Inflammatory macrophage treated with lipopolysaccharide for 1 hour (primary cell): ENCODE results near the gene IL2RA.
"Not testable (repeated sequence)": the region's sequence is repeated elsewhere in the genome, so short reads cannot be mapped to it uniquely, and the experiment has no call there.

Experiments
- DNase-seq, 2 donors: peaks; one replicate each; pipeline ENCODE4 v3.0.0-alpha.2; 2020 to 2022

Gene IL2RA

DNA sequence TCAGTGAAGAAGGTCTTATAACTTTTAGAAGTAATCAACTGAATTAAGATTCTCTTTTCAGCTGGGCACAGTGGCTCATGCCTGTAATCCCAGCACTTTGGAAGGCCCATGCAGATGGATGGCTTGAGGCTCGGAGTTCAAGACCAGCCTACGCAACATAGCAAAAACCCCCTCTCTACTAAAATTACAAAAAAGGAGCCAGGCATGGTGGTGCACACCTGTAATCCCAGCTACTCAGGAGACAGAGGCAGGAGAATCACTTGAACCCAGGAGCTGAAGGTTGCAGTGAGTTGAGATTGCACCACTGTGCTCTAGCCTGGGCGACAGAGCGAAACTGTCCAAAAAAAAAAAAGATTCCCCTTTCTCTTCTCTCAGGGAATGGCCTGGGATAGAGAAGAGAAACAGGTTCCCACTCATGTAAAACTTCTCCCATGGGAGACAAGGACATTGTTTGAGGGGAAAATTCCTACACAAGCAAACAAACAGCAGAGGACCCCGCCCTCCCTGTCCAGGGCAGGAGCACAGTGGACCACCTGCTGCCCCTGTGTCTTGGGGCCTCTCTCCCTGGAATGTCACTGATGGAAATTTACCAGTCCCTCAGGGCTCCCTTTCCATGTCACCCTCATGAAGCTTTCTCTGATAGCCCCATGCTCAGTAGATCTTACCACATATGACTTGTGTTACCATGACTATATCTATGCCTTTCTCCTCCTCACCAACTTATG is 5.6 kb downstream of the IL2RA start:
- no peak for DNase-seq

DNA sequence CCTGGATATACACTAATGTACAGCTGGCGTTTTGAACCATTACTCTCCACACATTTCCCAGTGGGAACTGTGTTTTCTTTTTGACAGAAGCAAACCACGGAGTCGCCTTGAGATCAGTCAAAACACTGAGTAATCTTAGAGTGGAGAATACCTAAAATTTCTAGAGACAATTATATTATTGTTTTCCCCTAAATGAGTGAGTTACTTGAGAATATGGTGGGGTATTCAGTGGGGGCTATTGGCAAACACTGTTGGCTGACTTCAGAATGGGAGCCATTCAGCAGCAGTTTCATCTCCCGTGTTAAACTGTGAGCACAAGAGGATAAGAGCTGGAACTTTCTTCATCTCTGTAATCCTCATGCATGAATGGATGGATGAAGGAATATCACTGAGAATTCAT is 6.2 kb downstream of the IL2RA start:
- DNase-seq, result no peak

DNA sequence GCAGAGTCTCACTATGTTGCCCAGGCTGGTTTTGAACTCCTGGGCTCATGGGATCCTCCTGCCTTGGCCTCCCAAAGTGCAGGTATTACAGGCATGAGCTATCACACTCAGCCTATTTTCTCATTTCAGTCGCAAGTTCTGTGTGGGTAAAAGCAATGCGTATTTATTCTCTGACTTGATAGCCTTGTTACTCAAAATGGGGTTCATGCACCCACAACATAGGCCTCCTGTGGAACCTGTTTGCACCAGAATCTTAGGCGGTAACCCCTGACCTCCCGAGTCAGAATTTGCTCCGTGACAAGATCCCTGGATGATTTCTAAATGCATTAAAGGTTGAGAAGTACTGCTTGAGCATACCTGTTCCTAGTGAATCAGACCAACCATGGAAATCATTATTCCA is 7.3 kb downstream of the IL2RA start:
- no peak for DNase-seq

DNA sequence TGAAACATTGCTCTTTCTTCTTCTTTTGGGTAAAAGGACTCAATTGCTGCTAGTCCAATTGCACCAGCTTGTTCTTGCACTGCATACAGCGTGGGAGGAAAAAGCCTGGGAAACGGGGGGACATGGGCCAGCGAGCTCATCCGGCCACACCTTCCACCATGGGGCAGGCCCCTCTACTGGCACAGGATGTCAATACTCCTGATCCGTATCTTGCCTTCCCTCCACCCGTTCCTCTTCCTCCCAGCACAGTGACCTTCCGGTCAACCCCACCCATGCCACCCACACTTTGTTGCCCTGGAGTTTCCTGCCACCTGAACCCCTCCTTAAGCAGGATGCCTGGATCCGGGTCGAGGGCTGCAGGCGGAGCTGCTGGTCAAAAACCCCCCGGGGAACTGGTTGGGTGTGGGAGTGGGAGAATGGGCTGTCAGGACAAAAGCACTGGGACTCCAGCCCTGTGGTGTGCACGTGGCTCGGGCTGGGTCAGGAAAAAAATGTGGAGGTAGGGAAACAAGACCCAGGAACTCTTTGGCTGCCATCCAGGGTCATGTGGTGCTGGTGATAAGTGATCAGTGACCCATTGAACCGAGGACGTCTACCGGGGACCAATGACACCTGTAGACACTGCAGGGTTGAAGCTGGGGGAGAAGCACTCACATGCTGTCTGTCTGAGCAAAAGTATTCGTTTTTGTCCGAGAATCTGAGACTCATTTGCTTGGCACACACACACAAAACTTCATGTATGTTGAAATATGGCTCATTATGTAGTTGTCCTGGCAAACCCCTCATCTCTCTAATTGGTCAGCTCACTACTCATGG is 8.1 kb downstream of the IL2RA start:
- peak; percentile 88 to 97 for DNase-seq

DNA sequence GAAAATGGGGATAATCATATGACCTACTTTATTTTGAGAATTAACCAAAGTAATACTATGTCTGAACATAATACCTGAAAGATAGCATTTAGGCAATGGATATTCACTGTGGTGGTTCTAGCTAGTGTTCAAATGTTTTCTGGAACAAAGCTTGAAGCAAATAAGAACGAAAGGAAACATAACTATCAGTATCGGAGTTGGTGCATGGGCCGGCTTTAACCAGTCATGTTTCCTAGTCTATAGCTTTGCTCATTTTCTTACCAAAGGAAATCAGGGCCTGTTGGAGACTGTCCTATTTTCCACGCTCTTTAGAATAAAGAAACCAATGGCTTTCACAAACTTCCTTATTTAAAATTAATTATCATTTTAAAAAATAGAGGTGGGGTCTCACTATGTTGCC is 8.9 kb downstream of the IL2RA start:
- no peak for DNase-seq

DNA sequence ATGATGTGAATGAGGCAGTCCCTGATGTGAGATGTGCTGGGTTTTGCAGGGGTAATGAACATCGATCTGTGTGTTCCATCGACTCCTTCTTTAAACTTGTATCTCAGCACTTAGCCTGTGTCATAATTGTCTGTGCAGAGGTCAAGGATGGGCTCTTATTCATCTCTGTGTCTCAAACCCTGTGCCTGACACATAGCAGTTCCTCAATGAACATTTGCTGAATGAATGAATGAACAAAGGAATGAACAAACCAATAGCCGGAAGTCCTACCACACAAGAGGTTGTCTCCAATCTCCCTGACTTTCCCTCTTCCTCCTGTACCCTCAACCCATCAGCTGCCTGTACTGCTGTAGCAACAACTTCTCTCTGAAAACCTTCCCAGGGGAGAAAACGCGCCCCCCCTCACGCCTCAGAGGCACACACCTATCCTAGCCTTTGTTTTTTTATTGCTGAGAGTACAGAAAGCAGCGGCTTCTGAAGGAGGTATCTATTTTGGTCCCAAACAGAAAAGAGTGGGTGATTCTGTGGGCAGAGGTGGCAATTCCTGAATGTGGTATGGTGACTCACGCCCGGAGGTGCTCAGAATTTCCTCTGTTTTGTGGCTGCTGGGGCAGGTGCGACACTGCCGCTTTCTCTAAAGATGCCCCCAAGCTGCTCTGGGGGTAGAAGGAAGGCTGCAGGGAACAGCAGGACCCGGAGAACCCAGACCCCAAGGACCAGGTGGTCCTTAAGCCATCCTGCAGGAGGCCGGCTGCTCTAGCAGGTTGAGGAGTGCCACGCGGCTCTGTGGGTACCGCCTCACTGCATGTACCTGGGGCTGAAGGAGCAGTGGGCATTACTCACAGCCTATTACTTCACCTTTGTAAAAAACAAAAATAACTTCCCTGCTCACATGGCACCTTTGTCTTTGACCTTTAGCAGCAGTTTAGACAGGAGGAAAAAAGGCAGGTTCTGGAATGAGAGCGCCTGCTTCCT is 9.6 kb downstream of the IL2RA start:
- peak; percentile 70 to 85 for DNase-seq

DNA sequence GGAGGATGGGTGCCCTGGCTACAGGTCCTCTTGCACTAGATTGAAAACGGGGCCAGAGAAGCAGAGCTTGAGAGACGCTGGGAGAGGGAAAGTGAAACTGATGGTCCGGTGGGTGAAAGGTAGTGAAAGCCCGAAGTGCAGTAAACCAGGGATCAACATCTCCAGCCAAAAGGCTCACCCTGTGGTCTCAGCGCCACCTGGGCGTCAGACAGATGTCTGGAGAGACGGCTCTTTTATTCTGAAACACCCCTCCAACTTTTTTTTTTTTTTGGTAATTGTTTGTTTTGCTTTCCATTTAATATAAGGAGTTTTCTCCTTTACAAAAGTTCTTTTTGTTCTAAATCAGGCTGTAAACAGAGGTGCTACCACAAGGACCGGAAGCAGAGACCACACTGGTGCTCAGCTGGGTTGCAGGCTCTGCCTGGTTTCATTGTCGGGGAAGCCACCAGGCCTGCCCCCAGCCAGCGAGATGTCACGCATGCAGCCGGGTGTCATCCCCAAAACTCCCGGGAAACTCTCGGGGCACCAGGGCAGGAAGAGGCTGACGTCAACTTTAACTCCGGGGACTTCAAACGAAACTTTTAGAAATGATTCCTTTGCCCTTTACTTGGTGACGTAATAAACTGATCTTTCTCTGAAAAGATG is 11.2 kb downstream of the IL2RA start:
- DNase-seq, result peak; percentile 97 to 99

DNA sequence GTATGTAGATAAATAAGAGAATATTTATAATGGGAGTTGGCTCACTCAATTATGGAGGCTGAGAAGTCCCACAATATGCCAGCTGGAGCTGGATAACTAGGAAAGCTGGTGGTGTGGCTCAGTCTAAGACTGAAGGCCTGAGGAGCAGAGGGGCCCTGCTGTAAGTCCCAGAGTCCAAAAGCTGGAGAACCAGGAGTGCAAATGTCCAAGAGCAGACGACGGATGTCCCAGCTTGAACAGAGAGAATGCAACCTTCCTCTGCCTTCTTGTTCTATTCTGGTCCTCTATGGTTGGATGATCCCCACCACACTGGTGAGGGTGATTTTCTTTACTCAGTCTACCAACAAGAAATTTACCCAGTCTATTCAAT is 13.2 kb downstream of the IL2RA start:
- no peak for DNase-seq

DNA sequence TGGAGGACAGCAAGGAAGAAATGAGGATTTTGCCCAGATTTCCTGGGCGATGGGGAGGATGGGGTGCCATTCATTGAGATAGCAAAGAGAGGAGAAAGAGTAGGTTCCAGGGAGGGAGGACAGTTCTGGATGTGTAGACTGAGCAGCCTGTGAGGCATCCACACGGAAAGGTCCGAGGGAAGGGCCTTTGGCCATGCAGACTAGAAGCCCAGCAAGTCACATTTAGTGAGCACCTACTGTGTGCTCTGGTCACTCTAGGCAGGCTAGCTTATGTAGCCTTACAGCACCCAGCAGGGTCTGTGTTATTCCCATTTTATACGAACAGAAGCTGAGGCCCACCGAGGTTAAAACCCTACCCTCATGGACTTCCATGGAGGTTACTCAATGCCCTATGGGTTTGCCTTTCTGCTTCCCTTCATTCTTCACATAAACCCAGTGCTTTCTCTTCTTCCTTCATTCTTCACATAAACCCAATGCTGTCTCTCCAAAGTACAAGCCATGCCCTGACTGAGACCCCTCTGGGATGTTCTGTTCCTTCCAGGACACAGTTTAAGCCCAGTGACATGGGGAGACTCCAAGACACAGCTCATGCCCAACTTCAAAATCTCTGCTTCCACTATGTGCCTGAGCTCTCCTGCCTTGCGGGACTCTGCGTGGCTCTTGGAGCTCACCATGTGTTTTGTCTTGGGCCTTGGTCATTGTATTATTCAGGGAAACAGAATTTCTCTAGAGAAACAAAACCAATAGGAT is 13.7 kb downstream of the IL2RA start:
- DNase-seq, result no peak

DNA sequence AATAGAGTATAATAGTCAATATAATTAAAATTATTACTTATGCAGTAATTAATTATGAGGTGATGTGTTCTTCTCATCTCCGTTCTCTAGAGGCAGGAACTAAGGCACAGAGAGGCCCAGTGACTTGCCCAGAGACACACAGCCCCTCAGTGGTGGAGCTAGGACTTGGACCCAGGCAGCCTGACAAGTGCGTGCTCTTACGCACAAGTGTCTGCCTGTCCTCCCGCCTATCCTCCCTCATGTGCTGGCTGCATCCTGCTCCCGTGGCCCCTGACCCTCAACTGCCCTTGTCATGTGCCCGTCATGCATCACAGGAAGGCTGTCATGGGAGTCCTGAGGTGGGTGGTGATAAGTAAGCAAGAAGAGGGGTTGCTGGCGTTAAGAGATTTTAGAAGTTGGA is 14.3 kb downstream of the IL2RA start:
- no peak for DNase-seq

DNA sequence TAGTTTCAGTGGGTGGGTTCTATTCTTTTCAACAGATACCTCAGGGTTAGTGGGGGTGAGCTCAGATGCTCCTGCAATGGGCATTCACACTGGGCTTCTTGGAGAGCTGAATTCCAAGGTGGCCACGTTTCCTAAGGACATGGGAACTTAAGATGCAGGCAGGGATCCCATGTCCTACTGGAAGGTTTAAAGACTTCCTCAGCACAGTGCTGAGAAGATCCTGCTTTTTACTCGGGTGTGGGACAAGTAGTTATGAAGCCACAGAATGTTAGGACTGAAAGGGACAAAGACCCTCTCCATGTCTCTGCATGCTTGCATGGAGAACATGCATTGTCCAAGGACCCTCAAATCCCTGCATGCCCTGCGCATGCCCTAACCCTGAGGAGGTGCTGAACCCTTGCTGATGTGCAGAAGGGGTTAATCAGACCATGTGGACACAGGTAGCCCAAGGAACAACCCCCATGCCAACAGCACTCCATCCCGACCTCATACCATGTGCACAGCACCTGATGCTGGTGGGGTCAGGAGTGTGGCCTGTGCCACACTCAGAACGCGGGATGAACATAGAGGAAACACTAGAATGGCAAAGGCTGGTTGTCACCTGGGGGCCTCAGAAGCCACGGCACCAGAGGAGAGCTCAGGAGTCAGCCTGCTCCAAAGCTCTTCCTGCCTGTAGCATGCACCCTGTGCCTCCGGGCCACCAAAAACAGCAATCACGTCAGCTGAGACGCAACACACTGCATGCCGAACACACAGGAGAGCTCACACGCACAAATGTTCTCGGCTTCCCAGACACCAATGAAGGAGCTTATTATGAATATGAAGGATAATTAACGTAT is 15.2 kb downstream of the IL2RA start:
- DNase-seq, result no peak

DNA sequence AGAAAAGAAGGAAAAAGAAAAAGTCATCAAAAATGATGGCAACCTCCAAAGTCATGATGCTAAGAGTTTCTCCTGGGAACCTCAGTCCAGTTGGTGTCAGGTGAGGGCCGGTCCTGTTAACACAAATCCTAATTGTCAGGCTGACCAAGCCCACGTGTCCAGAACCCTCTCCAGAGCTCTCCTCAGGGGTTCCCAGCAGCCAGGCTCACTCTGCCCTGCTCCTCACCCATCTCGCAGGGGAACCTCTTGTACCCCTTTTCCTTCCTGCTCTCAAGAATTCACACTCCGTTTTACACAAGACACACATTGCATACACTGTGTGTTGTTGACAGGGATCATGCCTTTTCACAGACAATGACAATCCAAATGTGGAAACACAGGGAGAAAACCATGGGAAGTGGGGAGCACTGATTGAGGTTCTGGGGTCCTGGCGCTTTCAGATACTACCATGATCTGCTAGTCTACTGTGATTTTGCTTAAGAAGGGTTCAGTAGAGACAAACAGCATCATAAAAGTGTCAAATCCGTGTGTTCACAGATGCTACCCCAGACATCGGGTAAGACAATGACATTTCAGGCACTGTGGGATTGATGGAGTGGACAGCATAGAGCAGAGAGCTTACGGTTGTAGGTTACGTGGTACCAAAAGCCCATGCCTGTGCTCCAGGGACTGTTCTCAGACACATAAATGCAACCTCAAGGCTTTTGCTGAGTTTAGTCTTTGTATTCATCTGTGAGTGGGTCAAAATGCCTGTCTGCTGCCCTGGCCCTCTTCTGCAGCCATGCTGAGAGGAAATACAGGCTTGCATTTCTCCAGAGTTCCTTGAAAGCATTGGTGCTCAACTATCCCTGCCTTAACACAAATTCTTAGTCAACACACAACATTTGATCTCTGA is 16.0 kb downstream of the IL2RA start:
- DNase-seq, result no peak

DNA sequence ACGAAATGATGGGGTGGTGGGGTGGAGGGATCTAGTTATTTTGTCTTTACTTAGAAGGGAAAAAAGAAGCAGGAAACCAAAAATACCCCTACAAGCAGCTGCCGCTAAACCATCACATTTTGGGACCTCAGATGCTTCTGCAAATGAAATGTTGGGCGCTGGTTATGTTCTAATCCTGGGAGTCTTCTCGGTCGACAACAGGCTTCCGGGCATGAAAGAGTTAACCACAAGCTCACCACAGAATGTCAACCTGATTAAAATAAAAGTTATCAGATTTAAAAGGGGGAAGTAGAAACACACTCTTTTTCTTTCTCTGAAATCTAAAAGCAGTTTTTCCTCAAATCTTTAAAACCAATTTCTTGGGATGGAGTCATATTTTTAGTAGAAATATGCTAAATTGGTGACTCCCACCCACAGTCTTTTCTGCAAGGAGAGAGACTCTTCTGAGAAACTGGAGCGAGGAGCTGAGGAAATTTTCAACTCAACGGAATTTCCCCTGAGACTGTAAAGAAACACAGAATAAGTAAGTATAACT is 16.8 kb downstream of the IL2RA start:
- peak; percentile 59 to 66 for DNase-seq

DNA sequence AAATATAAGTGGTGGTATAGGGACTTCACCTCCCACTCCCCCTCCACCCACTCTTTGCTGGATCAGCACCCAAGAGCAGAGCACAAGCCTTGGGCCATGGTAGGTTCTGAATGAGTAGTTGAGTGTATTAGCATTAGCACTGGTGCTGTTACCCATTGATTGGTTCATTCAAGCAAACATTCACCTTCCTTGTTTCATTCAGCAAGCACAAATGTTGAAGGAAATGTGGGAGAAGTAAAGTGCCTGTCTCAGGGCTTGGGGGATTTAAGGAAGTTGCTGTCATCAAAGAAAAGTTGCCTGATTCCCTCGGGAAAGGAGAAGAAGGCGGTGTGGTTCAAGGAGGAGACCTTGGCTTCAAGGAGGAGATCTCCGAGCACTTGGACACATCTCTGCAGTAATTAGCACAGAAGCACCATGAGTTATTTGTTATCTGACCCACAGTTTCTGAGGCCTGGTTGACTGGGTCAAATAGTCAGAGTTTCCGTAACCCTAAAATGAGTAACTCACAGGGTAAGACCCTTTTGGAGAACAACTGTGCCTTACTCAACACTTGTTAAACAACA is 17.3 kb downstream of the IL2RA start:
- DNase-seq, result peak; percentile 38 to 65

DNA sequence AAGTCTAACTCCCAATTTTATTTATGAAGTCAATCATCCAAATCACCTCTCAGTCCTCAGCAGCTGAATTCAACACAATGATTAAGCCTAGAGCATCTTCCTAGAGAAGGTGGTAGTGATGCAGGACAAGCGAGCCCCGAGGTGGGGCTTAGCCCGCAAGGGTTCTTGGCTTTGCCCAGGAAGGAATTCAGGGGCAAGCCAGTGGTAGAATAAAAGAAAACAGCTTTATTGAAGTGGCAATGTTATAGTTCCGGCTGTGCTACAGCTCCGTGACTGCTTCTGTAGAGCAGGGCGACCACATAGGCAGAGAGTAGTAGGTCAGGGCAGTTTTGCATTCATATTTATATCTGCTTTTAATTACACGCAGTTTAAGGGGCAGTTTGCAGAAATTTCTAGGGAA is 18.1 kb downstream of the IL2RA start:
- DNase-seq, result no peak

DNA sequence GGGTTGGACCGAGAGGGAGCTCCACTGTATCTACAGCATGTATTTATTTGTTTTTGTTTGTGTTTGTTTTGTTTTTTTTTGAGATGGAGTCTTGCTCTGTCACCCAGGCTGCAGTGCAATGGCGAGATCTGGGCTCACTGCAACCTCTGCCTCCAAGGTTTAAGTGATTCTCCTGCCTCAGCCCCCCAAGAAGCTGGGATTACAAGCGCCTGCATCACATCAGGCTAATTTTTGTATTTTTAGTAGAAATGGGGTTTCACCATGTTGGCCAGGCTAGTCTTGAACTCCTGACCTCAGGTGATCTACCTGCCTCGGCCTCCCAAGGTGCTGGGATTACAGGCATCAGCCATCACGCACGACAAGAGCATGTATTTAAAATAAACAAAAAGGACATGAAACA is 18.8 kb downstream of the IL2RA start:
- not testable (repeated sequence) for DNase-seq

DNA sequence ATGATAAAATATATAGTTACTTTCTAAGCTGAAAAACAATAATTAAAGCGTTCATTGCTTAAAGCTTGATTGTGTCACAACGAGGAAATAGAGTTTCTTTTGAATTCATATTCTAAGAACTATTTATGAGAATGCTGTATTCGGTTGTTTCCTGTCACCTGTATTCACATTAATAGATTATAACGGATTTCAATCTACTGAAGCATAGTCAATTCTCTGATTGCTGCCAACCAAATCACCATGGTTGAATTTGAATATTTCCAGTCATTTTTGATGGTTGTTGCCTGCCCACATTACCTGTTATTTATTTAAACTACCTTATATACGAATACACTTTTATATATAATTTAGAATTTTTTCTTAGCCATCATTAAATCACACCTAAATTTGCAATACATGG is 22.0 kb downstream of the IL2RA start:
- DNase-seq, result no peak

DNA sequence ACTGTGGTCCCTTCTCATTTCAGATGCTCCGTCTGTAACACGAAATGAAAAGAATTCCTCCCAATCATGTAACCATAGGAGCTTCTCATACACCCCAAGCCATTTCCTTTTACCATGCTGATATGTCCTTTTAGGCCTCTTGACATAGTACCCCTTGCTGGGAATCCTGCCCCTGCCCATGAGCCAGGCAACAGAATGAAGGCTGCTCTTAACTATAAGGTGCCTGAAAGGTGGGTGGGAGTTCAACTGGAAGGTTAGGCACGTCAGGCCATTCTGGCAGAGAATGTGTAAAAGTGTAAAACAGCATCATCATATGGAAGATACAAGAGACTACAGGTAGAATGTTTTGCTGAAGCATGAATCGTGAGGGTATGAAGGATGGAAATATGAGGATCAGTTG is 22.5 kb downstream of the IL2RA start:
- DNase-seq, result no peak

DNA sequence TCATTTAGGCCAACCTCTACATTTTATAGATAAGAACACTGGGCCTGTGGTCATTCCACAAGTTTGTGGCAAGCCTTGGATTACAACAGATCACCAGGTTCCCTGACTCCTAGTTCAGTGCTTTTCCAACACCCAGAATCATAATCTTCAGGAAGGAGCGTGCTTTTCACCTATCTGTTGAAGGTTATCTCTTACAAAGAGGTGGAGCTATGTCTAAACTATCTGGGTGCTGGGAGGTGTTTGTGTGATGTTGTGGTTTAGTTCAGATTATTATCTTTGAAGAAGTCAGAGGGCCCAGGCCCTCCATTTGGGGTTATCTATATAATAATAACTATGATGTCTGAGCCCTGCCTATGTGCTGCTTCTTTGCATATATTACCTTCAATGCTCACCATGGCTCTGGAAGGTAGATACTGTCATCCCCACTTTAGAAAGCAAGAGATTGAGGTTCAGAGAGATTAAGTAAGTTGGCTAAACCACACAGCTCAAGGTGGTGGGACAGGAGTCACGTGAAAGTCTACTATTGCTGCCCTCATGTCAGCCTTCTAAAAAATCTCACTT is 24.0 kb downstream of the IL2RA start:
- no peak for DNase-seq
